Measurements from ENCODE around the gene PRCP. TPM values are rescaled to one million over a fixed set of nuclear protein-coding genes. Genes with fewer than 3 reads are reported as not detected.

PRCP gene
- total RNA-seq, 1 experiment from 2014 or later, result 7.0 TPM

- DNase-seq (ENCODE audit: low spot score), result no peak
Measured at GRCh38 chr11:82787981-82788380, 112.2 kb downstream of the PRCP start.

GRCh38 chr11:82786836-82787235 lies 113.4 kb downstream of the PRCP start:
- DNase-seq (ENCODE audit: low spot score), result no peak

- DNase-seq (ENCODE audit: low spot score), result no peak
Measured at GRCh38 chr11:82786001-82786400, 114.2 kb downstream of the PRCP start.

GRCh38 chr11:82782825-82783374 lies 117.3 kb downstream of the PRCP start:
- DNase-seq (ENCODE audit: low spot score), result no peak

- DNase-seq (ENCODE audit: low spot score), result no peak
Measured at GRCh38 chr11:82778776-82779175, 121.5 kb downstream of the PRCP start.

- DNase-seq (ENCODE audit: low spot score), result no peak
Measured at GRCh38 chr11:82776377-82776776, 123.9 kb downstream of the PRCP start.

GRCh38 chr11:82775736-82776346 lies 124.4 kb downstream of the PRCP start:
- peak; percentile 64 for DNase-seq (ENCODE audit: low spot score)

- DNase-seq (ENCODE audit: low spot score), result no peak
Measured at GRCh38 chr11:82775218-82775617, 125.0 kb downstream of the PRCP start.

Other genes starting within 250 kb of the PRCP start
- not detected in 2 replicates for gene FAM181B, start 166.6 kb downstream of the PRCP start, total RNA-seq (2014; rRNA removed; shearing (Covaris generic))
- 5.2 and 5.7 TPM in 2 replicates for gene DDIAS, start 1.3 kb upstream of the PRCP start, total RNA-seq (2014; rRNA removed; shearing (Covaris generic))
- gene RAB30, start 171.5 kb upstream of the PRCP start, total RNA-seq (2014; rRNA removed; shearing (Covaris generic)), result 1.1 and 1.2 TPM in 2 replicates